Muscle layer of colon (tissue), 2 donors: ENCODE results near the gene CAV1.

Experiments
- H3K27ac ChIP-seq: one replicate; pipeline ENCODE4 v1.7.0; 2013; ENCODE audit warnings: low read depth, mild to moderate bottlenecking, low read length, moderate library complexity
- H3K27me3 ChIP-seq, 2 donors: one replicate each; pipeline ENCODE4 v1.7.0; 2013; ENCODE audit warnings: low read length in 2 of 2, mild to moderate bottlenecking in 2 of 2; ENCODE audit not compliant: insufficient read depth in 2 of 2, control insufficient read depth in 1 of 2
- H3K36me3 ChIP-seq: one replicate; pipeline ENCODE4 v1.7.0; 2013; ENCODE audit warnings: mild to moderate bottlenecking, low read length; ENCODE audit not compliant: insufficient read depth
- H3K4me1 ChIP-seq: one replicate; pipeline ENCODE4 v1.7.0; 2013; ENCODE audit warnings: mild to moderate bottlenecking, low read length; ENCODE audit not compliant: insufficient read depth
- H3K4me3 ChIP-seq, 2 donors: one replicate each; pipeline ENCODE4 v1.7.0; 2013; ENCODE audit warnings: low read length in 2 of 2, low read depth in 1 of 2, mild to moderate bottlenecking in 1 of 2, moderate library complexity in 1 of 2
- H3K9ac ChIP-seq: one replicate; pipeline ENCODE4 v1.7.0; 2013; ENCODE audit warnings: low read length
- H3K9me3 ChIP-seq: one replicate; pipeline ENCODE4 v1.7.0; 2013; ENCODE audit warnings: mild to moderate bottlenecking, low read length
- donor health status: abdominal sarcoma.
- donor health status: Adenocarcinoma of cecum.

Gene CAV1

GRCh38 chr7:116495736-116496135, 29.1 kb upstream of the CAV1 start:
- Histone ChIP-seq H3K9me3 (no peaks in the 10 kb centered on the region), H3K27ac (peak overlapping the region; percentile 29), H3K27me3 (no peaks in the 10 kb centered on the region), H3K9ac (no peak overlapping the region), H3K36me3 (no peaks in the 10 kb centered on the region), H3K4me1 (peaks cover 13% of the 10 kb centered on the region), H3K4me3 (no peak overlapping the region)

DNA sequence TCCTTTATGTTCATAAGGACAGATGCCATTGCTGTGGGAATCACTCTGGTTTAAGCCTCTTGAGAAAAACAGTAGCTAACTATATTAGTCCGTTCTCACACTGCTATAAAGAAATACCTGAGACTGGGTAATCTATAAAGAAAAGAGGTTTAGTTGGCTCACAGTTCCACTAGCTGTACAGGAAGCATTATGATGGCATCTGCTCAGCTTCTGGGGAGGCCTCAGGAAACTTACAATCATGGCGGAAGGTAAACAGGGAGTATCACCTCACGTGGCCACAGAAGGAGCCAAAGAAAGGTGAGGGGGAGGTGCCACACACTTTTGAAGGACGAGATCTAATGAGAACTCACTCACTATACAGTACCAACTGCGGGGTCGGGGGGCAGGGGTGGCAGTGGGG, 28.2 kb upstream of the CAV1 start:
- H3K27ac ChIP-seq = no peak overlapping the region
- no peaks in the 10 kb centered on the region for H3K27me3 ChIP-seq
- no peak overlapping the region for H3K9ac ChIP-seq
- no peaks in the 10 kb centered on the region for H3K9me3 ChIP-seq
- no peak overlapping the region for H3K4me3 ChIP-seq
- no peaks in the 10 kb centered on the region for H3K36me3 ChIP-seq
- H3K4me1 ChIP-seq = peaks cover 13% of the 10 kb centered on the region

DNA sequence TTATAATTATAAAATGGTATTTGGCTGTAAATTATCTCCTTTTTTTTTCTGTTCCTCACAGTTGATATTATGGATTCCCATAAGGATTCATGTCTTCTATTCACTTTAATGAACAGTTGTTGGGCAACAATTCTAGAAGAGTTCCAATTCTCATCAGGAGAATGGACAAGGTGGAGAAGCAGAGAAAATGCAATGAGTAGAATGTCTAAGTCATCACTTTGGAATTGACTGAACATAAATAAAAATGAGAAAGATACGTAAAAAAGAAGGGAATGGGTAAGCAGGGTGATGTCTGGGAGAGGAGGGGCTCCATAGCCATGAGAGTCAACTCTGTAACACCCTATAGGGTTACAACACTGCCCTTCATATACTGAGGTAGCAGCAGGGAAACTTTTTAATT, 27.1 kb upstream of the CAV1 start:
- H3K4me1 ChIP-seq = peaks cover 11% of the 10 kb centered on the region
- H3K27me3 ChIP-seq = no peaks in the 10 kb centered on the region
- no peaks in the 10 kb centered on the region for H3K9me3 ChIP-seq
- no peaks in the 10 kb centered on the region for H3K36me3 ChIP-seq
- no peak overlapping the region for H3K4me3 ChIP-seq
- no peak overlapping the region for H3K27ac ChIP-seq
- no peak overlapping the region for H3K9ac ChIP-seq

- H3K36me3 ChIP-seq = no peaks in the 10 kb centered on the region
- H3K27ac ChIP-seq = peak within 1 kb of the TSS; percentile 95
- H3K27me3 ChIP-seq = no peaks in the 10 kb centered on the region
Measured at GRCh38 chr7:116499168-116500077, 25.4 kb upstream of the CAV1 start, which contains the start of gene CAV2. TSS of gene CAV2 (plus strand) at chr7:116499738. CDS start at chr7:116499782, 44 bp downstream.

GRCh38 chr7:116500078-116500853, 24.6 kb upstream of the CAV1 start:
- no peaks in the 10 kb centered on the region for H3K9me3 ChIP-seq
- peak overlapping the region; percentile 95 for H3K27ac ChIP-seq
- peaks cover 16% of the 10 kb centered on the region for H3K4me1 ChIP-seq
- H3K4me3 ChIP-seq = peak overlapping the region; percentile 72 to 92
- peaks cover under 1% of the 10 kb centered on the region for H3K36me3 ChIP-seq
- peak overlapping the region; percentile 97 for H3K9ac ChIP-seq
- no peaks in the 10 kb centered on the region for H3K27me3 ChIP-seq

More at GRCh38 chr7:116499168-116500077, 25.4 kb upstream of the CAV1 start, which contains the start of gene CAV2:
- H3K4me1 ChIP-seq = peaks cover 10% of the 10 kb centered on the region
- H3K9ac ChIP-seq = peak within 1 kb of the TSS; percentile 97
- no peaks in the 10 kb centered on the region for H3K9me3 ChIP-seq
- peak within 1 kb of the TSS; percentile 72 to 92 for H3K4me3 ChIP-seq

DNA sequence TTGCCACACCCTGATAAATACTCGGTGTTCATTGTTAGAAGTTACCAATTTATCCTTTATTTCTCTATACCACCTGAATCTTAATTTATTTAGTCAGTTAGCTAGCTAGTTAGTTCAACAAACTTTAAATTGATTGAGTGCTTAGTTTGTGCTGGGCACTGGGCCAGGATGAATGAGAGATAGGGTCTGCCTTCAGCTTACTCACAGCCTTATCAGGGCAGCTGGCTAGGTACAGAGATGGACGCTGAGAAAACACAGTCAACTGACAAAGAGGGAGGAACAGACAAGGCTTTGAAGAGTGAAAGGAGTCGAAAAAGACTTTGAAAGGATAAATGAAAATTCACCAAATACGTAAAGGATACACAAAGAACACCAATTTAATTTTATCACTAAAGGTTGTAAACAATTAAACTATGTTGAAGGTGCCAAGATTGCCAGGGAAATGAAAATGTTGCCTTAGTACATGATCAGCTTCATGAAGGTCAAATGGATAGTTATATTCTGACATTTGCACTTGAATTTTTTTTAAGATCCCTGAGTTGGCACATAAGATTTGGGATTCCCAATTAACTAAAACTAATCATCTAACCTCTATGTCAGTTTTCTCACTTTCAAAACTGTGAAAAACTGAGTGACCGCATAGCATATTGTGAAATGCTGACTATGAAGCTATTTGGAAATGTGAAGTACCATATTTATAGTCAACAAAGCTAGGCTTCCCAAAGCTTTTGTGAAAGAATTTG, 23.2 kb upstream of the CAV1 start:
- Histone ChIP-seq H3K27me3 (no peaks in the 10 kb centered on the region), H3K27ac (peak overlapping the region; percentile 95), H3K36me3 (peaks cover 13% of the 10 kb centered on the region), H3K9me3 (no peaks in the 10 kb centered on the region), H3K4me1 (peaks cover 21% of the 10 kb centered on the region), H3K9ac (peak overlapping the region; percentile 97), H3K4me3 (peak overlapping the region; percentile 46 to 92)

DNA sequence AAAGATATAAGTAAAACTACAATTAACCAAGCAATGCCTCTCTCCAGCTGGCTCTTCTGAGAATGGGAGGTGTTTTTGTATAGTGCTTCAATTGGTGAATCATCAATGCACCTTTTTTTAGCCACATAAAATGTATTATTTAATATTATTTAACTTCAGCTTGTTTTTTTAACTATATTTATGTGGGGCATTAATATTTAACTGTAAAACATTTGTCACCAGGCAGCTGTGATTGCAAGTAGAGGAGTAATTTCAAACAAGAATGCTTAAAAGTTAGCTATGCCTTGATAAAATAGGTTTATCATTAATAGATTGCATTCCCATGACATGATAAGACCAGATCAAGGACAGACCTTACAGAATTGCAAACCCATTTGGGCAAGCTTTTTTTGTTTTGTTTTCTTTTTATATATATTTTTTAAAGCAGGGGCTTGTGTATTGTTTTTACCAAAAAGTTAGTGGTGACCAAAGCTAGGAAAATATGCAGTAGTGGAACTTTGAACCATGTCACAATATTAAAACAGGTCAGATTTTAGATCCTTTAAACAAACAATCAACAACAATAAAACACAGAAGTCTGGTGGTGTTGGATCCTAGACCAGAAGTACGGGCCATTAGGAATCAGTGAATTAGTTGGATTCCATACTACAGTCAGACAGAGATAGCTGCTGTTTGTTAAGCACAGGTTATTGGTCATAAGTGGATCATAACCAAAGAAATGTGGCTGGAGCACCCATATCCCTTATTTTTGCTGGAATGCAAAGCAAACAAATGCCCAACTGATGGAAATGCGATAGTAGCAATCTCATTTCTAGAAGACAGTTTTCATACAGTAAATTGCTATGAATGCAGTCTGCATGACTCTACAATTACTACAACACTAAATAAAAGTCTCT, 22.4 kb upstream of the CAV1 start:
- H3K9ac ChIP-seq = peak overlapping the region; percentile 97
- no peaks in the 10 kb centered on the region for H3K27me3 ChIP-seq
- peak overlapping the region; percentile 46 to 92 for H3K4me3 ChIP-seq
- H3K36me3 ChIP-seq = peaks cover 18% of the 10 kb centered on the region
- H3K4me1 ChIP-seq = peaks cover 21% of the 10 kb centered on the region
- no peak overlapping the region for H3K27ac ChIP-seq
- H3K9me3 ChIP-seq = no peaks in the 10 kb centered on the region

DNA sequence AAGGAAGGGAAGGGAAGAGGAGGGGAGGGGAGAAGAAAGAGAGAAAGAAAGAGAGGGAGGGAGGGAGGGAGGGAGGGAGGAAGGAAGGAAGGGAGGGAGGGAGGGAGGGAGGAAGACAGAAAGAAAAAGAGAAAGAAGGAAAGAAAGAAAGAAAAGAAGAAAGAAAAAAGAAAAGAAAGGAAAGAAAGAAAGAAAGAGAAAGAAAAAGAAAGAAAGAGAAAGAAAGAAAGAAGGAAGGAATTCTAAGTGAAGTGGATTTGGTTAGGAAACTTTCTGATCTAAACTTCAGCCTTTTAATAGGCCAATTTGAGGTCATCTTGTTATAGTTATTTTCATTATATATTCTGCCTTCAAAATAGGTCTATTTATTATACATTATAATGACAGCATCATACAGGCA, 21.0 kb upstream of the CAV1 start:
- Histone ChIP-seq H3K27ac (no peak overlapping the region), H3K4me1 (peaks cover 21% of the 10 kb centered on the region), H3K4me3 (no peak overlapping the region)

GRCh38 chr7:116505278-116505677, 19.6 kb upstream of the CAV1 start:
- H3K9ac ChIP-seq = no peak overlapping the region
- no peaks in the 10 kb centered on the region for H3K9me3 ChIP-seq
- H3K27me3 ChIP-seq = no peaks in the 10 kb centered on the region
- peaks cover 18% of the 10 kb centered on the region for H3K36me3 ChIP-seq
- H3K4me3 ChIP-seq = no peak overlapping the region
- H3K4me1 ChIP-seq = peaks cover 21% of the 10 kb centered on the region
- H3K27ac ChIP-seq = peak overlapping the region; percentile 25

More for the DNA sequence above, 21.0 kb upstream of the CAV1 start:
- Histone ChIP-seq H3K27me3 (no peaks in the 10 kb centered on the region), H3K36me3 (peaks cover 18% of the 10 kb centered on the region), H3K9me3 (no peaks in the 10 kb centered on the region), H3K9ac (no peak overlapping the region)

DNA sequence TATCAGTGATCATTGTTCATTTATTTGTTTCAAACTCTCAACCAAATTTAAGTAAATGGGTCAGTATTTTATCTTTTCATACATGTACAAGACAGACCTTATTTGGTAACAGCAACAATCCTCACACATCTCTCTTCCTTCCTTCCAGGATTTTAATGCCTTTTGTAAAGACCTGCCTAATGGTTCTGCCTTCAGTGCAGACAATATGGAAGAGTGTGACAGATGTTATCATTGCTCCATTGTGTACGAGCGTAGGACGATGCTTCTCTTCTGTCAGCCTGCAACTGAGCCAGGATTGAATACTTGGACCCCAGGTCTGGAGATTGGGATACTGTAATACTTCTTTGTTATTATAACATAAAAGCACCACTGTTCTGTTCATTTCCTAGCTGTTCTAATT, 19.0 kb upstream of the CAV1 start:
- H3K4me1 ChIP-seq = peaks cover 21% of the 10 kb centered on the region
- no peaks in the 10 kb centered on the region for H3K27me3 ChIP-seq
- H3K27ac ChIP-seq = no peak overlapping the region
- no peak overlapping the region for H3K4me3 ChIP-seq
- no peak overlapping the region for H3K9ac ChIP-seq
- peaks cover 18% of the 10 kb centered on the region for H3K36me3 ChIP-seq
- H3K9me3 ChIP-seq = no peaks in the 10 kb centered on the region
